Inferior parietal cortex (tissue), 1 donor: ENCODE measurements around the gene ABCC1.

Source experiments
- DNase-seq: peaks from one replicate; pipeline ENCODE4 v3.0.0-alpha.2; 2016; ENCODE audit errors: extremely low spot score

ABCC1 gene

GRCh38 chr16:16047761-16048160 is 98.3 kb downstream of the ABCC1 start:
- no peak for DNase-seq

DNA sequence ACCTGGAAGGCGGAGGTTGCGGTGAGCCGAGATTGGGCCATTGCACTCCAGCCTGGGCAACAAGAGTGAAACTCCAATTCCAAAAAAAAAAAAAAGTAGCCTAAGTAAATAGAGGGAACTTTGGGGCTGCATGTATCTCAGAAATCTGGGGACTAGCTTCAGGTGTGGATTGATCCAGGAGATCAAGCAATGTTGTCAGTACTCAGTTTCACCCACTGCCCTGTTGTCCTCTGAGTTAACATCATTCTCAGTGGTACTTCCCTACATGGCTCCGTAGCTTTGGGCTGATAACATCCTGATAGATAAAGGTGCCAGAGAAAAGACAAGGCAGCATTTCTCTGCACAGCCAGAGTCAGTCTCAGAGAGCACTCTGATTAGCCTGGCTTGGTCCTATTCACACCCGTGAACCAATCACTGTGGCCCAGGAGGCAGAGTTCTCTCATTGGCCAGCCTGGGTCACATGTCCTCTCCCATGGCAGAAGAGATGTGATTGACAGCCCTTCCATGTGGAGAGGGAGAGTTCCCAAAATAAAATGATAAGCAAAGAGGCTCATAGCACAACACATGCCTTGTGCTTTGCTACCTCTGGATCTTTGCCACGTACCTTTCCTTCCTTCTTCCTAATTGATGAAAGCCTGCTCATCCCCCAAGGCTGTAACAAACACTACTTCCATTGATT is 99.6 kb downstream of the ABCC1 start:
- DNase-seq, result no peak

- no peak for DNase-seq
These were observed 100.7 kb downstream of the ABCC1 start for GRCh38 chr16:16050106-16050505.

- no peak for DNase-seq
These were observed 101.7 kb downstream of the ABCC1 start for GRCh38 chr16:16051132-16051531.

- no peak for DNase-seq
These were observed 103.5 kb downstream of the ABCC1 start for GRCh38 chr16:16052916-16053315.

- no peak for DNase-seq
These were observed 107.7 kb downstream of the ABCC1 start for GRCh38 chr16:16057102-16057501.

GRCh38 chr16:16059160-16059559 is 109.7 kb downstream of the ABCC1 start:
- DNase-seq, result no peak

GRCh38 chr16:16059895-16060590 is 110.6 kb downstream of the ABCC1 start:
- DNase-seq, result no peak

GRCh38 chr16:16062023-16062937 is 112.9 kb downstream of the ABCC1 start:
- DNase-seq, result no peak

GRCh38 chr16:16063683-16064082 is 114.3 kb downstream of the ABCC1 start:
- DNase-seq, result no peak

GRCh38 chr16:16064874-16065384 is 115.5 kb downstream of the ABCC1 start:
- DNase-seq, result no peak

- DNase-seq, result no peak
These were observed 117.7 kb downstream of the ABCC1 start for GRCh38 chr16:16067127-16067526.

DNA sequence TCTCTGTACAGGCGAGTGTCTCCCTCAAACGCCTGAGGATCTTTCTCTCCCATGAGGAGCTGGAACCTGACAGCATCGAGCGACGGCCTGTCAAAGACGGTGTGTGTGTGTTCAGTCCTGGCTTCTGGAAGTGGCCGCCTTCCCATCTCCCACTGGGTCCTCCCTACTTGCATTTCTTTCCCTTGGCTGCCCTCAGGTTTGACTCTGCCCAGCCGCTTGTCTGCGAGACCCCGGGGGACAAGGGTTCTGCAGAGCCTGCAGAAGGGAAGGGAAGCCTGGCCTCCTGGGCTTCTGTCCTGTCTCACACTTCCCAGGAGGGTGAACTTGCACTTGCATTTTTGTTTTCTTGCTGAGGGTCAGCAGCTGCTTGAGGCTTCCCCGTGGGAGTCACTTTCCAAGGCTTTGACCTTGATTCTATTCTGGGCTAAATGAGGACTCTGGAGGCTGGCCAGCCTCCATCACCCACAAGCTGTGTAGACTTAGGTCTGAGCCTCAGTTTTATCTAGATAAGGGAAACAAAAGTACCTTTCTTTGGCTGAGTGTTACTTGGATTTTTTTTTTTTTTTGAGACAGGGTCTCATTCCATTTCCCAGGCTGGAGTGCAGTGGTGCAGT is 122.3 kb downstream of the ABCC1 start:
- no peak for DNase-seq

- no peak for DNase-seq
These were observed 123.7 kb downstream of the ABCC1 start for GRCh38 chr16:16073001-16073545.

- DNase-seq, result no peak
These were observed 124.8 kb downstream of the ABCC1 start for GRCh38 chr16:16073891-16074881.

GRCh38 chr16:16075488-16076422 is 126.3 kb downstream of the ABCC1 start:
- no peak for DNase-seq

DNA sequence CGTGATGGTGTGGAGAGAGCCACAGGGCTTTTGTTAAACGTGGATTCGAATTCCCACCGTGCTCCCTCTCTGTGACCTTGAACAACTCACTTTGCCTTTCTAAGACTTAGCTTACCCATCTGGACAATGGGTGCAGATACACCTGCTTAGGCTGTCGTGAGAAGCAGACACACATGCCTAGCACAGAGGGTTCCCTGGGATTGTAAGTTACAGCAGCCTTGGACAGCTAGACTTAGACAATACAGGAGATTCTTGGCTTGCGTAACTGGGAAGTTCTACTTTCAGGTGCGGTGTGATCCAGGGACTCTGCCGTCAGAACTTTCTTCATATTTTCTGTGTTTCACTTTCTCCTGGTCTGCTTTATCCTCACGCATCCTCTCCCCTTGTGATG is 127.0 kb downstream of the ABCC1 start:
- DNase-seq, result no peak

DNA sequence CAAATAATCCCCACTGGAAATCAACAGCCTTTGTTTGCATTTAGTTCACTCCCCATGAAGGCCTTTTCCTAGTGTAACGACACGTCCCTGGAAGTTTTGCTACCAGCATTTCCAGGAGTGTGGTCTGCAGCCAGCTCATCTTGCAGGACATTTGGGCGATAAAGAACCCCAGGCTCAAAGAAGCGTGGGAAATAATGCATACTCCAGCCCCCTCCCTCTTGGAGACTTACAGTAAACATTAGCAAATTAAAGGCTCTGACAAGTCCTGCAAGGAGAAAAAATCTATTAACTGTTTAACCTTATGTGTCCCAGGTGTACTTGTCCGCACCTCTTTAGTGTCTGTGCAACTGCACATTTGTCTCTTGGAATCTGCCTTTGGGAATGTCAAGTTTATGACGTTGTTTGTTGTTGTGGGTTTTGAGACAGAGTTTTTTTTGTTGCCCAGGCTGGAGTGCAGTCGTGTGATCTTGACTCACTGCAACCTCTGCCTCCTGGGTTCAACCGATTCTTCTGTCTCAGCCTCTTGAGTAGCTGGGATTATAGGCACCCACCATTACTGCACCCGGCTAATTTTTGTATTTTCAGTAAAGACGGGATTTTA is 131.1 kb downstream of the ABCC1 start:
- no peak for DNase-seq

- DNase-seq, result no peak
These were observed 131.7 kb downstream of the ABCC1 start for GRCh38 chr16:16081141-16081540.
